Karpas-422 (cell line): Measurements from ENCODE around the gene AIP. TPM values are rescaled to one million over a fixed set of nuclear protein-coding genes. Genes with fewer than 3 reads are reported as not detected.

Source experiments
- DNase-seq: peaks from one replicate; pipeline ENCODE4 v3.0.0-alpha.2; 2015
- H2AFZ ChIP-seq: fragments of 200-600 bp; sonication (generic); 2 replicates; pipeline ENCODE4 v1.6.1; 2014; ENCODE audit warnings: antibody characterized with exemption, low read length, mixed read lengths
- H3K27ac ChIP-seq: fragments of 200-600 bp; sonication (generic); 2 replicates; pipeline ENCODE4 v1.5.1; 2014; ENCODE audit warnings: mild to moderate bottlenecking, low read length, moderate library complexity
- H3K27me3 ChIP-seq: fragments of 200-600 bp; sonication (generic); 2 replicates; pipeline ENCODE4 v1.6.1; 2014; ENCODE audit warnings: low read length, mixed read lengths
- H3K36me3 ChIP-seq: fragments of 200-600 bp; sonication (generic); 2 replicates; pipeline ENCODE4 v1.6.1; 2014; ENCODE audit warnings: low read length, mixed read lengths; ENCODE audit not compliant: insufficient read depth
- H3K4me1 ChIP-seq: fragments of 200-600 bp; sonication (generic); 2 replicates; pipeline ENCODE4 v1.6.1; 2014; ENCODE audit warnings: mild to moderate bottlenecking, low read length, mixed read lengths
- H3K4me2 ChIP-seq: fragments of 200-600 bp; sonication (generic); 2 replicates; pipeline ENCODE4 v1.6.1; 2014; ENCODE audit warnings: low read length, low read depth, mild to moderate bottlenecking; ENCODE audit not compliant: poor library complexity, severe bottlenecking
- H3K4me3 ChIP-seq: fragments of 200-600 bp; sonication (generic); 2 replicates; pipeline ENCODE4 v1.5.1; 2014; ENCODE audit warnings: mild to moderate bottlenecking, antibody characterized with exemption, low read length, mixed read lengths
- H3K79me2 ChIP-seq: fragments of 200-600 bp; sonication (generic); 2 replicates; pipeline ENCODE4 v1.6.1; 2014; ENCODE audit warnings: mild to moderate bottlenecking, low read length, mixed read lengths
- H3K9ac ChIP-seq: fragments of 200-600 bp; sonication (generic); 2 replicates; pipeline ENCODE4 v1.6.0; 2014; ENCODE audit warnings: low read length
- H3K9me2 ChIP-seq: fragments of 200-600 bp; sonication (generic), shearing (Covaris generic); replicated peaks from 2 replicates; pipeline ENCODE4 v1.6.0; 2014; ENCODE audit warnings: mild to moderate bottlenecking, low read length, moderate library complexity; ENCODE audit not compliant: insufficient read depth
- H3K9me3 ChIP-seq: fragments of 300-700, 200-600 bp; sonication (generic); 2 replicates; pipeline ENCODE4 v1.6.1; 2014; ENCODE audit warnings: low read length, mixed read lengths
- H4K20me1 ChIP-seq: fragments of 200-600 bp; sonication (generic); 2 replicates; pipeline ENCODE4 v1.6.1; 2014; ENCODE audit warnings: mild to moderate bottlenecking, antibody characterized with exemption, low read length, low read depth; ENCODE audit not compliant: insufficient read depth
- total RNA-seq: library from RNA; depleted of rRNA; stranded (reverse); fragments of >200 nt; shearing (Covaris generic); gene quantifications from 2 replicates; pipeline ENCODE4 v1.2.3, GENCODE V29; 2014; ENCODE audit warnings: low replicate concordance

Gene AIP
- total RNA-seq, 1 experiment from 2014 or later: 51.8 TPM

GRCh38 chr11:67441731-67442351, 41.0 kb upstream of the AIP start:
- DNase-seq: peak; percentile 73
- no peaks in the 10 kb centered on the region for H3K9me2 ChIP-seq
- H3K36me3 ChIP-seq: no peaks in the 10 kb centered on the region
- no peaks in the 10 kb centered on the region for H4K20me1 ChIP-seq
- H2AFZ ChIP-seq: no peak overlapping the region
- H3K4me3 ChIP-seq: no peak overlapping the region
- H3K9ac ChIP-seq: no peak overlapping the region
- H3K27ac ChIP-seq: peak overlapping the region; percentile 92; the same call in 1 of the 2 replicates
- peaks cover 16% of the 10 kb centered on the region; the same call in 1 of the 2 replicates for H3K79me2 ChIP-seq
- H3K4me2 ChIP-seq: no peak overlapping the region
- H3K4me1 ChIP-seq: peaks cover 62% of the 10 kb centered on the region
- H3K9me3 ChIP-seq: no peaks in the 10 kb centered on the region
- H3K27me3 ChIP-seq: no peaks in the 10 kb centered on the region

DNA sequence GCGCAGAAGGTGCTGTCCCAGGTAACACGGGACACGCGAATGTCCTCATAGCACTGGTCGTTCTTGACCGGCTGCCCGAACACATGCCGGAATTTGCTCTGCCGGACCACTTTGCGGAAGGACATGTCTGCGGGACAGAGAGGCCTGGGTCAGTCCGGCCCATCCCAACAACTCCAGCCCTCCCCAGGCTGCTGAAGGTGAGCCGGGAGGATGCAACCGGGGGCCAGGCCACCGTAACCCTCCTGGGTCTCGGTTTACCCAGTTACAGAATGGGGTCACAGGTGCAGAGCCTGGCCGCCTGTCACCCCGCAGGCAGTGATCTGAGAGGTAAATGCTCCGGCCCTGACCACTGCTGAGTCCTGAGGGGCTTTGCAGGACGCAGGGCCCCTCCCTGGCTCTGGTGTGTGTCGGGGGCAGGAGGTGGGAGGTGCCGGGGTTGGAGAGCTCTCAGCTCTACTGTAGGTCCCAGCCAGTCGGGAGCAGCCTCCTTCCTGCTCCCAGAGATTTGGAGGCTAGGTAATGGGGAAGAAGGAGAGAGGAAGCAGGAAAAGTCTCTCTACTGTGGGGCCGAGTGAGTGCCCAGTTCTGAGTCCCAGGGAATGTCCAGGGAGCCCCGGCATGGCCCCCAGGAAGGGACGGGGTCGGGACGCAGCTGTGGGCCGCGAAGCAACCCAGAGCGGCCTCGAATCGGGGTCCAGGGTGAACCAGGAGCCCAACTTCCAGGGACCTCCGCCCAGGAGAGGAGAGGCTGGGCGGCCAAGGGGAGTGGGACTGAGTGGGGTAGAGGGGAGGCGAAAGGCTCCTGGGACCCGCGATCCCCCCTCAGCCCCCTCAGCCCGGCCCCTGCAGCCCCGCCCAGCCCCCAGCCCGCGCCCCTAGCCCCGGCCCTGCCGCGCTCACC, 40.1 kb upstream of the AIP start:
- Histone ChIP-seq H3K27ac (peak overlapping the region; percentile 92), H3K27me3 (no peaks in the 10 kb centered on the region), H3K9me3 (no peaks in the 10 kb centered on the region), H3K36me3 (no peaks in the 10 kb centered on the region), H4K20me1 (no peaks in the 10 kb centered on the region), H3K4me2 (peak overlapping the region; percentile 96), H2AFZ (no peak overlapping the region), H3K4me3 (peak overlapping the region; percentile 71), H3K9ac (peak overlapping the region; percentile 75), H3K79me2 (peaks cover 10% of the 10 kb centered on the region; the same call in 1 of the 2 replicates), H3K4me1 (peaks cover 60% of the 10 kb centered on the region), H3K9me2 (no peaks in the 10 kb centered on the region)
- DNase-seq: peak; percentile 64

- no peak overlapping the region for H2AFZ ChIP-seq
- no peaks in the 10 kb centered on the region for H3K27me3 ChIP-seq
- no peak overlapping the region for H3K9ac ChIP-seq
- H4K20me1 ChIP-seq: no peaks in the 10 kb centered on the region
- no peaks in the 10 kb centered on the region for H3K9me3 ChIP-seq
- H3K4me1 ChIP-seq: peaks cover 41% of the 10 kb centered on the region
- DNase-seq: peak; percentile 36
- H3K4me3 ChIP-seq: no peak overlapping the region; the same call in 1 of the 2 replicates
- peak overlapping the region; percentile 96 for H3K4me2 ChIP-seq
- no peaks in the 10 kb centered on the region for H3K9me2 ChIP-seq
- no peaks in the 10 kb centered on the region for H3K36me3 ChIP-seq
- H3K27ac ChIP-seq: no peak overlapping the region
- H3K79me2 ChIP-seq: no peaks in the 10 kb centered on the region
Observed at GRCh38 chr11:67445515-67445914, 37.3 kb upstream of the AIP start.

DNA sequence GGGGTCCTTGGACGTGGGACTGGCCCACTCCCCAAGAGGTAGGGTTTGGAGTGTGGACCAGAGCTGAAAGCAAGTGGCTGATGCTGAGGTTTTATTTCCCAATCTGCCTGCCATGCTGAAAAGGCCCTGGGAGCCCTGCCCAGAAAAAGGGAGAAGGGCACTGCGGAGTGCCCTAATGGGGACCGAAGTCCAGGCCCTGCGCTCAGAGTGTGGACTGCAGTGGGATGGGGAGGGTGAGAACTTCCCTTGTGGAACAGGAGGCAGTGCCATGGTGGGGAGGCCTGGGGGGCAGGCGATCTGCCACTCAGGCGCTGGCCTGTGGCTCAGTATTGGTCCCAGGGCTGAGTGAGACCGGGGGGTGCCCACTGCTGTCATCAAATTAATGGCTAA, 34.6 kb upstream of the AIP start:
- Histone ChIP-seq H3K9me3 (no peaks in the 10 kb centered on the region), H3K36me3 (no peaks in the 10 kb centered on the region), H3K9me2 (no peaks in the 10 kb centered on the region), H3K27ac (no peak overlapping the region), H3K4me3 (no peak overlapping the region), H3K4me1 (peaks cover 33% of the 10 kb centered on the region), H3K27me3 (no peaks in the 10 kb centered on the region), H4K20me1 (no peaks in the 10 kb centered on the region), H3K4me2 (no peak overlapping the region), H2AFZ (no peak overlapping the region), H3K79me2 (no peaks in the 10 kb centered on the region), H3K9ac (no peak overlapping the region)
- DNase-seq: no peak

- Histone ChIP-seq H3K36me3 (no peaks in the 10 kb centered on the region), H2AFZ (no peak overlapping the region), H3K4me3 (no peak overlapping the region), H3K9ac (no peak overlapping the region), H3K27ac (no peak overlapping the region), H3K27me3 (no peaks in the 10 kb centered on the region), H3K9me3 (no peaks in the 10 kb centered on the region), H3K4me1 (peaks cover 25% of the 10 kb centered on the region), H3K4me2 (no peak overlapping the region), H3K9me2 (no peaks in the 10 kb centered on the region), H3K79me2 (no peaks in the 10 kb centered on the region), H4K20me1 (no peaks in the 10 kb centered on the region)
- no peak for DNase-seq
Observed at GRCh38 chr11:67449116-67449844, 33.5 kb upstream of the AIP start.

DNA sequence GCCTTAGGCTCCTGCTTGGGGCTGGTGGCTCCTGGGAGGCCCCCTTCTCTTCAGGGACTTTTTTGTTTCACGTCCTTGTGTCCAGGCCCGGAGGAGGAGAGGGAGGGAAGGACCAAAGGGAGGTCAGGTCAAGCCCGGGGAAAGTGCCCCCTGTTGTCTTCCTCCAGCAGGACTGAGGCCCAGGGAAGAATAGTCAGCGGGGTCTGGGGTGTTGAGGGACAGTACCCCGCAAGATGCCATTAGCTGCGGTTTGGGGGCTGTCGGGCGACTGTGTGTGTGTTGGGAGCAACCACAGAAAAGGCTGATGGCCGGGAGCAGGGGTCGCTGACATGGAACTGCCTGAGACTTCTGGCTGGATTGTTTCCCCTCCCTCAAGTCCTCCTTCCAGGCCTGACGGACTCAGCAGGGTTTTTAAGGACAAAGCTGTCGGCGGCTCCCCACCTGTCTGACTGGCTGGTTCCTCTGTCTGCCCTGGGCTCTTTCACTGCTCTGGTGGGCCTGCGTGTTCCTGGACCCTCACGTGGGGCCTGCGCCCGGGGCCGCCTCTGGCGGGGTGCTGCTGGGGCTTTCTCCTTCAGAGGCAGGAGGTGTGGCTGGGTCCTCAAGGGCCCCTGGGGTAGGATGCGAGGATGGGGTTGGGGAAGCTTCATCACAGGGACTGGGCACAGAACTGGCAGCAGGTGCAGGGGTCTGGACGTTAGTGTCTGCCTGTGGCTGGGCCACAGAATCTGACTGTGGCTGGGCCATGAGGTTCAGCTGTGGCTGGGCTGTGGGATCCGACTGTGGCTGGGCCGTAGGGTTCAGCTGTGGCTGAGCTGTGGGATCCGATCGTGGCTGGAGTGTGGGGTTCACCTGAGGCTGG, 31.8 kb upstream of the AIP start:
- Histone ChIP-seq H3K9me3 (no peaks in the 10 kb centered on the region), H3K36me3 (no peaks in the 10 kb centered on the region), H3K27ac (no peak overlapping the region), H3K4me1 (peaks cover 12% of the 10 kb centered on the region), H3K27me3 (no peaks in the 10 kb centered on the region), H3K9me2 (no peaks in the 10 kb centered on the region), H3K4me2 (no peak overlapping the region), H2AFZ (no peak overlapping the region), H4K20me1 (no peaks in the 10 kb centered on the region), H3K79me2 (no peaks in the 10 kb centered on the region), H3K9ac (no peak overlapping the region), H3K4me3 (no peak overlapping the region)
- no peak for DNase-seq

GRCh38 chr11:67451658-67451976, 31.2 kb upstream of the AIP start:
- Histone ChIP-seq H3K4me3 (no peak overlapping the region), H3K27ac (no peak overlapping the region), H3K9me2 (no peaks in the 10 kb centered on the region), H2AFZ (no peak overlapping the region), H3K9me3 (no peaks in the 10 kb centered on the region), H3K4me2 (no peak overlapping the region), H3K36me3 (no peaks in the 10 kb centered on the region), H4K20me1 (no peaks in the 10 kb centered on the region), H3K79me2 (no peaks in the 10 kb centered on the region), H3K9ac (no peak overlapping the region), H3K4me1 (peaks cover 8% of the 10 kb centered on the region), H3K27me3 (no peaks in the 10 kb centered on the region)
- no peak for DNase-seq
